Bronchial epithelial cell (primary cell): Measurements from ENCODE around the gene NUTF2. TPM values are rescaled to one million over a fixed set of nuclear protein-coding genes. Genes with fewer than 3 reads are reported as not detected.

Experiments used
- DNase-seq: peaks from one replicate; pipeline ENCODE4 v3.0.0-alpha.2; 2010; ENCODE audit warnings: low read depth
- FAIRE-seq: peaks from 2 replicates; lab custom pipeline; 2011; peaks lifted over from hg19 to GRCh38; lab: Jason Lieb, UNC
- H3K27me3 ChIP-seq: 2 replicates; pipeline ENCODE4 v1.5.1; 2011; ENCODE audit warnings: low read length; ENCODE audit not compliant: control insufficient read depth, insufficient read depth
- H3K36me3 ChIP-seq: 2 replicates; pipeline ENCODE4 v1.5.1; 2011; ENCODE audit warnings: low read length; ENCODE audit not compliant: control insufficient read depth, insufficient read depth
- H3K4me3 ChIP-seq: 2 replicates; pipeline ENCODE4 v1.5.1; 2011; ENCODE audit warnings: mild to moderate bottlenecking, low read depth, low read length, control low read depth
- CTCF ChIP-seq: IDR thresholded peaks from 2 replicates; pipeline ENCODE4 v1.5.1; 2011; ENCODE audit warnings: mild to moderate bottlenecking, moderate library complexity, low read length, control low read depth, inconsistent platforms; ENCODE audit not compliant: insufficient read depth, severe bottlenecking
- total RNA-seq: library from RNA; depleted of rRNA; stranded (reverse); fragments of >200 nt; gene quantifications from 2 replicates; pipeline ENCODE4 v1.2.1, GENCODE V29; 2014

Gene NUTF2
- total RNA-seq, 1 donor from 2014 or later = 42.6 TPM

GRCh38 chr16:67917140-67917851 lies 70.6 kb downstream of the NUTF2 start:
- Histone ChIP-seq H3K27me3 (no peaks in the 10 kb centered on the region), H3K4me3 (no peak overlapping the region), H3K36me3 (peaks cover 6% of the 10 kb centered on the region)
- no peak for DNase-seq
- no peak for TF ChIP-seq CTCF
- FAIRE-seq = no peak

- no peaks in the 10 kb centered on the region for H3K27me3 ChIP-seq
- DNase-seq (peak; percentile 89), FAIRE-seq (peak; percentile 95)
- no peak overlapping the region for H3K4me3 ChIP-seq
- peaks cover 6% of the 10 kb centered on the region for H3K36me3 ChIP-seq
- TF ChIP-seq CTCF = no peak
Observed at GRCh38 chr16:67917852-67918236, 71.1 kb downstream of the NUTF2 start.

GRCh38 chr16:67919622-67920221 lies 73.0 kb downstream of the NUTF2 start:
- H3K36me3 ChIP-seq = peaks cover 5% of the 10 kb centered on the region
- no peak for DNase-seq
- FAIRE-seq = no peak
- H3K27me3 ChIP-seq = no peaks in the 10 kb centered on the region
- H3K4me3 ChIP-seq = no peak overlapping the region
- TF ChIP-seq CTCF = no peak

Other genes starting within 250 kb of the NUTF2 start
- gene CARMIL2, start 201.8 kb upstream of the NUTF2 start, total RNA-seq = not detected in 2 replicates
- 8.4 and 11.0 TPM in 2 replicates for gene ACD, start 186.7 kb upstream of the NUTF2 start, total RNA-seq
- gene PARD6A, start 186.0 kb upstream of the NUTF2 start, total RNA-seq = 2.6 and 4.4 TPM in 2 replicates
- 12.8 and 15.5 TPM in 2 replicates for gene ENKD1, start 180.2 kb upstream of the NUTF2 start, total RNA-seq
- gene C16orf86, start 180.1 kb upstream of the NUTF2 start, total RNA-seq = 0.26 and 0.79 TPM in 2 replicates
- 17.9 and 23.6 TPM in 2 replicates for gene GFOD2, start 127.6 kb upstream of the NUTF2 start, total RNA-seq
- 2.6 and 3.3 TPM in 2 replicates for gene RANBP10, start 40.4 kb upstream of the NUTF2 start, total RNA-seq
- under 0.01 and 0.13 TPM in 2 replicates for gene TSNAXIP1, start 40.0 kb upstream of the NUTF2 start, total RNA-seq
- 22.1 and 34.2 TPM in 2 replicates for gene THAP11, start 4.6 kb upstream of the NUTF2 start, total RNA-seq
- 10.3 and 10.9 TPM in 2 replicates for gene CENPT, start 760 bp downstream of the NUTF2 start, total RNA-seq
- gene EDC4, start 26.1 kb downstream of the NUTF2 start, total RNA-seq = 26.9 and 35.6 TPM in 2 replicates
- not detected in 2 replicates for gene NRN1L, start 38.0 kb downstream of the NUTF2 start, total RNA-seq
- gene PSKH1, start 46.3 kb downstream of the NUTF2 start, total RNA-seq = 13.2 and 15.5 TPM in 2 replicates
- 0.26 TPM in 2 replicates for gene CTRL, start 84.9 kb downstream of the NUTF2 start, total RNA-seq
- gene PSMB10, start 89.9 kb downstream of the NUTF2 start, total RNA-seq = 16.3 and 23.7 TPM in 2 replicates
- gene LCAT, start 97.2 kb downstream of the NUTF2 start, total RNA-seq = 1.6 and 1.7 TPM in 2 replicates
- gene SLC12A4, start 121.7 kb downstream of the NUTF2 start, total RNA-seq = 20.5 and 35.2 TPM in 2 replicates
- gene DPEP3, start 133.6 kb downstream of the NUTF2 start, total RNA-seq = not detected in 2 replicates
- gene DPEP2, start 152.6 kb downstream of the NUTF2 start, total RNA-seq = not detected in 2 replicates
- not detected in 2 replicates for gene DPEP2NB, start 169.0 kb downstream of the NUTF2 start, total RNA-seq
- 10.9 and 16.3 TPM in 2 replicates for gene DDX28, start 176.3 kb downstream of the NUTF2 start, total RNA-seq
- 23.7 and 24.1 TPM in 2 replicates for gene DUS2, start 176.4 kb downstream of the NUTF2 start, total RNA-seq
- gene NFATC3, start 238.4 kb downstream of the NUTF2 start, total RNA-seq = 5.6 and 5.8 TPM in 2 replicates